ENCODE results near the gene C6orf141.

Gene C6orf141

DNA sequence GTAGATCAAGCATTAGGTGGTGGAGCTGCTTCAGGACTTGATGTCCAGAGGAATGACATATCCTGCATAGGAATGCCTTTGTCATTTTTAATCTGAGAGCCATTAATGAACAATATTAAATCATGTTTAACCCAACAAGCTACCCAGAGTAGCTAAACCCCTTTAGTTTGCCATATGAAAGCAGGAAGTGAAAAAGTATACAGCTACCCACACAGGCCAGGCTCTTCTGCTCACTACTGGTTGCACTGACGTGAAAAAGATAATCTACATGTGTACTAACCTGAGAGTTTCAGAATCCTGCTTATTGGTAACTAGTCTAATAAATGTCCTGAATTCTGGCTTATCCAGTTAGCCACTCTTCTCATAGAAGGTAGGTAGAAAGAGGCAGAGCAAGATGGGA lies 30.8 kb upstream of the C6orf141 start:
- Histone ChIP-seq H3K36me3 (no peaks in the 10 kb centered on the region), H3K9ac (no peak overlapping the region), H3K4me1 (no peaks in the 10 kb centered on the region), H3K27ac (no peak overlapping the region), H3K27me3 (no peaks in the 10 kb centered on the region), H3K9me3 (no peaks in the 10 kb centered on the region), H3K4me2 (no peak overlapping the region), H3K4me3 (no peak overlapping the region), H4K20me1 (no peaks in the 10 kb centered on the region)
- TF ChIP-seq Cebpa-rat (IDR thresholded peaks at IDR 0.05): no peak

DNA sequence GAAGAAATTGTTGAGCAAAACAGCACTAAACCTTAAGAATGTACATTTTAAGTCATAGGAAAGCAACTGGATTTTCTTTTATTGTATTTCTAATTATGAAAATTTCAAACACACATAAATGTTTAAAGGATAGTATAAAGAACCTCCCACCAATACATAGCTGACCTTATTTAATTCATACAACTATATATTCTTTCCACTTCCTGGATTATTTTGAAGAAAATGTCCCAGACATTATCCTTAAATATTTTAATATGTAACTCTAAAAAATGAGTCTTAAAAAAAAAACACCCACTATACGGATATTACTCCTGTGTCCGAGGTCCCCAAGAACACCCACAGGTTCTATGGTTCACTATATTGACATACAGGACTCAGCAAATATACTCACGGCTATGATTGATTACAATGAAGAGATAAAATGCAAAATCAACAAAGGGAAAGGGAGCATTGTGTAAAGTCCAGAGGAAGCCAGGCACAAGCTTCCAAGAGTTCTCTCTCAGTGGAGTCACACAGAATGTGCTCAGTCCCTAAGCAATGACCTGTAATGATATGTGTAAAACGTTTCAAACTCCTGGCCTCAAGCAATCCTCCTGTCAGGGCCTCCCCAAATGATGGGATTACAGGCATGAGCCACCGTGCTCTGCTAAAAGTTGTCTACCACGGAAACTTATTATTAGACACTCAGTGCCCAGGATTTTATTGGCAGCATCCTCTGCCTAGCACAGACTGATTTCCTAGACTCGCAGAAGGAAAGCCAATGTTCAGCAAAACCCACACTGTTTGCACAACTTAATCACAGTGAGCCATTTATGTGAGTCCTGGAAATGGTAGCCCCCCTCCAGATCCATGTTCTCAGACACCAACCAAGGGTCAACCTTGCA lies 27.5 kb upstream of the C6orf141 start:
- Histone ChIP-seq H3K27ac (no peak overlapping the region), H3K9me3 (no peaks in the 10 kb centered on the region), H3K27me3 (no peaks in the 10 kb centered on the region)

DNA sequence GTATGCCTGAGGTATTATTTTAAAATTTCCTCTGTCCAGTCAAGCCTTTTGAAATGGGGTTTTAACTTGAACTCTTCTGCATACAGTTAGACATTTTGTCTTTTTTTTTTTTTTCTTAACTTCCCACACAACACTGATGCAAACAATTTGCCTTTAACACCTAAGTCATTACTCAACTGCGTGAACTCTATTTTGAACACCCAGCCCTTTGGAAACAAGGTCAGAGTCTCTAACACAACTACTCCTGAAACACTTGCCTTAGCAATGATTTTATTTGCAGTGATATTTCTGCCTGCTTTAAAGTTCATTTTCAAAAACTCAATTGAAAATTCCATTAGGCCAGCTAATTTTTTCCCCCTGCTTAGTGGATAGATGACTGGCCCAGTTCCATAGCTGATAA lies 26.6 kb upstream of the C6orf141 start:
- Histone ChIP-seq H3K4me2 (no peak overlapping the region), H3K9ac (no peak overlapping the region), H3K27ac (no peak overlapping the region), H4K20me1 (no peaks in the 10 kb centered on the region), H3K36me3 (no peaks in the 10 kb centered on the region), H3K4me3 (no peak overlapping the region), H3K4me1 (no peaks in the 10 kb centered on the region), H3K9me3 (no peaks in the 10 kb centered on the region), H3K27me3 (no peaks in the 10 kb centered on the region)
- no peak for TF ChIP-seq Cebpa-rat (IDR thresholded peaks at IDR 0.05)

More for the DNA sequence above, 27.5 kb upstream of the C6orf141 start:
- Histone ChIP-seq H4K20me1 (no peaks in the 10 kb centered on the region), H3K4me3 (no peak overlapping the region), H3K4me2 (no peak overlapping the region), H3K36me3 (no peaks in the 10 kb centered on the region), H3K4me1 (no peaks in the 10 kb centered on the region), H3K9ac (no peak overlapping the region)
- TF ChIP-seq Cebpa-rat (IDR thresholded peaks at IDR 0.05): no peak

DNA sequence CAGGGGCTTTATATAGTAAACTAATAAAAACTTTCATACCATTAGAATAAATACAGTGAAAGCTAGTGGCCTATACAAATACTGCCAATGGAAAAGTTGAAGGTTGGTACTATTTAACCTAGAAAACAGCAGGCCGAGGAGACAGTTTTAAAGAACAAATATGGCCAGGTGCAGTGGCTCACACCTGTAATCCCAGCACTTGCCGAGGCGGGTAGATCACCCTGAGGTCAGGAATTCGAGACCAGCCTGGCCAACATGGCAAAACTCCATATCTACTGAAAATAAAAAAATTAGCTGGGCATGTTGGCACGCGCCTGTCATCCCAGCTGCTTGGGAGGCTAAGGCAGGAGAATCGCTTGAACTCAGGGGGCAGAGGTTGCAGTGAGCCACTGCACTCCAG lies 25.9 kb upstream of the C6orf141 start:
- no peaks in the 10 kb centered on the region for H3K4me1 ChIP-seq
- H3K4me2 ChIP-seq: no peak overlapping the region
- no peak overlapping the region for H3K27ac ChIP-seq
- no peaks in the 10 kb centered on the region for H4K20me1 ChIP-seq
- no peaks in the 10 kb centered on the region for H3K27me3 ChIP-seq
- no peaks in the 10 kb centered on the region for H3K9me3 ChIP-seq
- no peak overlapping the region for H3K9ac ChIP-seq
- H3K36me3 ChIP-seq: no peaks in the 10 kb centered on the region
- H3K4me3 ChIP-seq: no peak overlapping the region
- TF ChIP-seq Cebpa-rat (IDR thresholded peaks at IDR 0.05): no peak

DNA sequence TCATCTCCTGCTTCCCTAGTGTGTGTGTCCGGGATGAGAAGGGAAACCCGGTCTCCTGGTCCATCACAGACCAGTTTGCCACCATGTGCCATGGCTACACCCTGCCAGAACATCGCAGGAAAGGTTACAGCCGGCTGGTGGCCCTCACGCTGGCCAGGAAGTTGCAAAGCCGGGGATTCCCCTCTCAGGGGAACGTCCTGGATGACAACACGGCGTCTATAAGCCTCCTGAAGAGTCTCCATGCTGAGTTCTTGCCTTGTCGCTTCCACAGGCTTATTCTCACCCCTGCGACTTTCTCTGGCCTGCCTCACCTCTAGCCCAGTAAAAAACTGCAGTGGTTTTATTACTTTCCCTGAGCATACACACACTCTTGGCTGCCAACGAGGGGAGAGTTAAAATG lies 23.9 kb upstream of the C6orf141 start:
- Histone ChIP-seq H3K9ac (no peak overlapping the region), H3K27ac (no peak overlapping the region), H3K27me3 (no peaks in the 10 kb centered on the region), H3K4me3 (no peak overlapping the region), H4K20me1 (no peaks in the 10 kb centered on the region), H3K4me1 (no peaks in the 10 kb centered on the region), H3K4me2 (no peak overlapping the region), H3K36me3 (no peaks in the 10 kb centered on the region), H3K9me3 (no peaks in the 10 kb centered on the region)
- TF ChIP-seq Cebpa-rat (IDR thresholded peaks at IDR 0.05): no peak

DNA sequence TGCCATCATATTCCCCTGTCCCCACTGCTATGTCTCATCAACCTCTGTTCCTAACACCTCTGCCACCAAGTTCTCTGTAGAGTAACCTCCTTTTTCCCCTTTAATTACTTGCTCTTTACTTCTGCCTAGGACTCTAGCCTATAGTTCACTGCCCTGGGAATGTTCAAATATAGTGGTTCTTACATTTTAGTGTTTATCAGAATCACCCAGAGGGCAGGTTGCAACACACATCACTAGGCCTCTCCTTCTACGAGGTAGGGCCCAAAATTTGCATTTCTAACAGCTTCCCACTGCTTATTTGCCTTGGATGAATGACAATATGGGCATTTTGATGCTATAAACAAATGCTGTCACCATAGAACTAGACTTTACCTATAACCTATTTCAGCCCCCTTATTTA lies 23.1 kb upstream of the C6orf141 start:
- TF ChIP-seq Cebpa-rat (IDR thresholded peaks at IDR 0.05): no peak
- H3K4me1 ChIP-seq: no peaks in the 10 kb centered on the region
- no peak overlapping the region for H3K9ac ChIP-seq
- H3K4me3 ChIP-seq: no peak overlapping the region
- H3K9me3 ChIP-seq: no peaks in the 10 kb centered on the region
- H3K27ac ChIP-seq: no peak overlapping the region
- H3K4me2 ChIP-seq: no peak overlapping the region
- no peaks in the 10 kb centered on the region for H3K36me3 ChIP-seq
- no peaks in the 10 kb centered on the region for H4K20me1 ChIP-seq
- no peaks in the 10 kb centered on the region for H3K27me3 ChIP-seq

DNA sequence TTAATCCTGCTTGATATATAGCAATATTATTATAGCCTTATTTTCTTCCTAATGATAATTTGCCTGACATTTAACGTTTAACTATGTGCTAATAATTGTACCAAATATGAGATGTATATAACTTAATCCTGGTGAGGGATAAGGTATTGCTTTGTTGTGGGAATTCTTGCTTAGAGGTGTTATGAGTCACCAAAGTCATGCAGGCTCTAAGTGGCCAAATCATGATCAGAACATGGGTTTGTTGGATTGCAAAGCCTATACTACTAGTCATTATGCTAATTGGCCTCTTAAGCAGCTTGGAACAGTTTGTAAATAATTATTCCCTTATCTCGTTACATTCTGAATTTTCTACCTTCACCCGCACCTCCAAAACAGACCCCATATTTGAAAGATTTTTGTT lies 21.9 kb upstream of the C6orf141 start:
- no peaks in the 10 kb centered on the region for H3K4me1 ChIP-seq
- no peak overlapping the region for H3K4me2 ChIP-seq
- no peaks in the 10 kb centered on the region for H3K9me3 ChIP-seq
- no peak overlapping the region for H3K9ac ChIP-seq
- no peaks in the 10 kb centered on the region for H3K36me3 ChIP-seq
- H3K4me3 ChIP-seq: no peak overlapping the region
- no peak overlapping the region for H3K27ac ChIP-seq
- no peak for TF ChIP-seq Cebpa-rat (IDR thresholded peaks at IDR 0.05)
- no peaks in the 10 kb centered on the region for H4K20me1 ChIP-seq
- no peaks in the 10 kb centered on the region for H3K27me3 ChIP-seq

DNA sequence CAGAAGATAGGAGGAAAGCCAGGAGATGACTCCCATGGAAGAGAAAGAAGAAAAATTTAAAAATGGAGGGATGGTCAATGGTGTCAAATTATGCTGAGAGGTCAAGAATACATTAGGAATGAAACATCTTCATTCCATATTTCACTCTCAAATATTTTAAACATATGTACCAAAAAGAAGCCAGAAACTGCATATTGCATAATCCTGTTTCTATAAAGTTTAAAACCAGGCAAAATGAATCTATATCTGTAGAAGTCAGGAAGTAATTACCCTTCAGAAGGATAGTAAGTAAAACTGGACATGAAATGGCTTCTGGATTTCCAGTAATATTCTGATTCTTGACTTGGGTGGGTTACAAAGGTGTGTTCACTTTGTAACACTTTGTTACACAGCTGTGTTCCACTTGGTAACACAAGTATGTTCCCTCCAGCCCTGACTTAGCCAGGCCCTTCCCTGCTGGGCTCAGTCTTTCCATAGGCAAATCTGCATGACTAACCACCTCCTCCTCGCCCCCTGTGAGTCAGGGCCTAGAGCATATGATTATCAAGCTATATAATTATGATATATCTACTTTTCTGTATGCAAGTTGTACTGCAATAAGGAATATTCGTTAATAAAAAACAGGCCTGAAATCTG lies 20.2 kb upstream of the C6orf141 start:
- no peak overlapping the region for H3K4me3 ChIP-seq
- H3K36me3 ChIP-seq: no peaks in the 10 kb centered on the region
- H3K4me1 ChIP-seq: no peaks in the 10 kb centered on the region
- no peaks in the 10 kb centered on the region for H4K20me1 ChIP-seq
- no peaks in the 10 kb centered on the region for H3K27me3 ChIP-seq
- H3K27ac ChIP-seq: no peak overlapping the region
- H3K4me2 ChIP-seq: no peak overlapping the region
- H3K9me3 ChIP-seq: no peaks in the 10 kb centered on the region
- H3K9ac ChIP-seq: no peak overlapping the region
- no peak for TF ChIP-seq Cebpa-rat (IDR thresholded peaks at IDR 0.05)

DNA sequence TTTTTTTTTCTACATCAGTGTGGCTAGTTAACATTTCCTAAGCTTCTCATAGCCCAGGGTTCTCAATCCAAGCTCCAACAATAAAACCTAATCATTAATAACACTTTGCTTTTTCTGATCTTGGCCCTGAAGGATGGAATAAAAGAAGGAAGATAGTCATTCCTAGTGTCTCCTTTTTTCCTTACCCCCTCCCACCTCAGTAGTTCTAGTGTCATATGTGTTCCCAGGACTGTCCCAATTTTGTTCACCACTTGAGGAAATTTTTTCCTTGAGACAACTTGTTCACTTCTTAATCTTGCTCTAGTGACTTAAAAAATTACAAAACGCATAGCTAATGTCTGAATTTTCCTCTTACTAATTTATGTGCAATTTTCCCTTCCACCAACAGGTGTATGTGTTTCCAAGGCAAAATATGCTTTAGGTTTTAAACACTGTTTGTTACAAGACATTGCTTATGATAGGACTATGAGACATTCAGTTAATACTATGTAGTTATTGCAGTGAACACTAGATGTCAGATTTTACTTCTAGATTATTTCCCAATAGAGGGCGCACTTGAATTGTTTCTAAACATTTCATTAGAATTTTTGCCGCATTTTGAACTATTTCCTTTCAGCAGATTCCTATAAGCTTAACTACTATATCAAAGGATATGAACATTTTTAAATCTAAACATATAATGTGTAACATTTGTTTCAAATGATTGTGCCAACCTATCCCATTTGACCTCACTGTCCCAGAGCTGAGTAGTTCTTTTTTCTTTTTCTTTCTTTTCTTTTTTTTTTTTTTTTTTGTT lies 18.5 kb upstream of the C6orf141 start:
- no peaks in the 10 kb centered on the region for H4K20me1 ChIP-seq
- H3K4me3 ChIP-seq: no peak overlapping the region
- H3K36me3 ChIP-seq: no peaks in the 10 kb centered on the region
- no peaks in the 10 kb centered on the region for H3K4me1 ChIP-seq
- no peaks in the 10 kb centered on the region for H3K9me3 ChIP-seq
- H3K4me2 ChIP-seq: no peak overlapping the region
- no peak for TF ChIP-seq Cebpa-rat (IDR thresholded peaks at IDR 0.05)
- H3K27me3 ChIP-seq: no peaks in the 10 kb centered on the region
- H3K27ac ChIP-seq: no peak overlapping the region
- no peak overlapping the region for H3K9ac ChIP-seq

DNA sequence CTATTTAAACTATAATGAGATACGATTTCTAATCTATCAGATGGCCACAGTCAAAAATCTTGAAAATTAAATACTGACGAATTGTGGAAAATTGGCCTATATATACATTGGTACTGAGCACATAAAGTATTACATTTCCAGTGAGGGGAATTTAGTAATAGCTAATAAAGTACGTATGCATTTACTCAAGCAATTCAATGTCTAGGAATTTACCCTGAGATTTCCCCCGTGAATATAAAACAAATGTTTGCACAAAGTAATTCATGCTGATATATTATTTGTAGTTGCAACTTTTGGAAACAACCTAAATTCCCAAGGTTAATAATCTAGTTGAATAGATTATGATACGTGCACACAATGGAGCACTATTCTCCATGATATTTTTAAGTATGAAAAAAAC lies 14.7 kb upstream of the C6orf141 start:
- no peaks in the 10 kb centered on the region for H4K20me1 ChIP-seq
- H3K27ac ChIP-seq: no peak overlapping the region
- H3K9ac ChIP-seq: no peak overlapping the region
- H3K27me3 ChIP-seq: no peaks in the 10 kb centered on the region
- no peak overlapping the region for H3K4me3 ChIP-seq
- TF ChIP-seq Cebpa-rat (IDR thresholded peaks at IDR 0.05): no peak
- H3K4me2 ChIP-seq: no peak overlapping the region
- H3K36me3 ChIP-seq: no peaks in the 10 kb centered on the region
- H3K4me1 ChIP-seq: no peaks in the 10 kb centered on the region
- H3K9me3 ChIP-seq: no peaks in the 10 kb centered on the region
